Measurements from ENCODE around the gene RELA. TPM values are rescaled to one million over a fixed set of nuclear protein-coding genes. Genes with fewer than 3 reads are reported as not detected.

The RELA gene
- polyA plus RNA-seq, 1 of the 3 experiments (the other 2 are of a cell fraction) = 49.5 TPM

DNA sequence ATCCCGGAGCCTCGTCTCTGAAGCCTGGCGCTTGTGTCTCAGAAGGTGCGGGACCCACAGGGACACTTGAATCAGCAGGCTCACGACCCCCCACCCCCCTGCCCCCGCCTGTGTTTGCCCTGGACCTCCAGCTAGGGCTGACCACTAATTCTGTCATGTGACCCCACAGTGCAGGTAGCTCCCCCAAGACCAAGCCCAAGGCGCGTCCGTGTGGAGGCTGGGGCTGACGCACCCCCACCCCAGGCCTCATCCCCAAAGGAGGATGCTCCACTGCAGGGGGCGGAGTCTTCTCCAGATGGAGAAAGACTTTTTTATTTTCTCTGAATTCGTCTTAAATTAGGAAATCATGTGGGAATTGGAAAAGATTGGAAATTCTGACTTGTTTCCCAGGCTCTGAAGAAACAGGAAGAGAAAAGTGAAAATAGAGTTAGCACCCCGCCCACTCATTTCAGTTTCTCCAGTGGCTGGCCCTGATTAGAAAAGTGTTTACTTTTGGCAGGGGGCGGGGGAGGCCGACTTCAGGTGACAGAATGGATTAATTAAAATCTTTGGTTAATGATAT, 1.0 kb upstream of the RELA start:
- Histone ChIP-seq H3K4me1 (ENCODE audit: control insufficient read depth in 1 of 2, insufficient read depth in 2 of 2, low read depth in 1 of 2, low read length in 1 of 2) (peaks cover 9% of the 10 kb centered on the region in 2 experiments; a peak in 3 of 4 replicates), H2AFZ (ENCODE audit: low read depth) (peak overlapping the region; percentile 96), H3K4me2 (peak overlapping the region; percentile 90), H3K4me3 (ENCODE audit: low read depth in 2 of 2, low read length in 1 of 2) (peak overlapping the region; percentile 83 to 90), H3K27ac (ENCODE audit: low read depth in 2 of 2, low read length in 1 of 2) (peak overlapping the region; percentile 95 to 97), H3K9me2 (no peaks in the 10 kb centered on the region), H3F3A (replicated peaks; ENCODE audit: insufficient read depth) (peaks cover 14% of the 10 kb centered on the region), H3K9ac (peak overlapping the region; percentile 95), H3K36me3 (replicated peaks in 1 of 2; ENCODE audit: control insufficient read depth in 1 of 2, insufficient read depth in 2 of 2, low read length in 1 of 2) (peaks cover 22 to 27% of the 10 kb centered on the region in 2 experiments), H3K27me3 (ENCODE audit: insufficient read depth) (no peaks in the 10 kb centered on the region), H4K20me1 (ENCODE audit: insufficient read depth) (0 out of 2 replicates have a peak, but pooled peaks cover 7% of the 10 kb centered on the region), H3K79me2 (ENCODE audit: insufficient read depth) (peaks cover 38% of the 10 kb centered on the region), H3K9me3 (no peaks in the 10 kb centered on the region)
- TF ChIP-seq USF1 (IDR thresholded peaks at IDR 0.05; ENCODE audit: borderline replicate concordance, low read depth) (peak; percentile 45; the same call in 1 of the 2 replicates), NFIC (IDR thresholded peaks at IDR 0.05; ENCODE audit: borderline replicate concordance) (no peak), POLR2AphosphoS5 (IDR thresholded peaks at IDR 0.05; ENCODE audit: low read depth, low read length) (peak; percentile 27; the same call in 1 of the 2 replicates)
- DNase-seq = peak; percentile 72
- POLR2A ChIA-PET = interaction anchor here (0.7 to 2.0 kb wide), 6 partner anchors 11 to 227 kb away, joined by 3 to 24 read pairs (median 3); partner anchors contain the start of genes CCDC85B, CFL1, KAT5 and SIPA1
- WGBS (ENCODE audit: low lambda C conversion rate) = 19% methylated on average over 9 of the region's 15 CpGs
- CTCF ChIA-PET = interaction anchor here (1.3 to 2.3 kb wide), 6 partner anchors 10 to 226 kb away, joined by 3 to 13 read pairs (median 5); partner anchors contain the start of genes CCDC85B and KAT5

- Histone ChIP-seq H3K4me2 (peak overlapping the region; percentile 98), H3K4me3 (ENCODE audit: low read depth in 2 of 2, low read length in 1 of 2) (peak overlapping the region; percentile 83 to 90), H3K36me3 (replicated peaks in 1 of 2; ENCODE audit: control insufficient read depth in 1 of 2, insufficient read depth in 2 of 2, low read length in 1 of 2) (peaks cover 36 to 38% of the 10 kb centered on the region in 2 experiments), H4K20me1 (ENCODE audit: insufficient read depth) (0 out of 2 replicates have a peak, but pooled peaks cover 7% of the 10 kb centered on the region), H3K9ac (peak overlapping the region; percentile 95), H2AFZ (ENCODE audit: low read depth) (no peak overlapping the region), H3K79me2 (ENCODE audit: insufficient read depth) (peaks cover 42% of the 10 kb centered on the region), H3K4me1 (ENCODE audit: control insufficient read depth in 1 of 2, insufficient read depth in 2 of 2, low read depth in 1 of 2, low read length in 1 of 2) (peaks cover 9% of the 10 kb centered on the region in 2 experiments; a peak in 3 of 4 replicates), H3F3A (replicated peaks; ENCODE audit: insufficient read depth) (peaks cover 16% of the 10 kb centered on the region), H3K9me3 (no peaks in the 10 kb centered on the region), H3K9me2 (no peaks in the 10 kb centered on the region), H3K27me3 (ENCODE audit: insufficient read depth) (no peaks in the 10 kb centered on the region), H3K27ac (ENCODE audit: low read depth in 2 of 2, low read length in 1 of 2) (peak overlapping the region; percentile 95 to 97)
- no peak for TF ChIP-seq NRF1 (IDR thresholded peaks at IDR 0.05; ENCODE audit: low read depth, low read length)
- no peak for TF ChIP-seq MAX (IDR thresholded peaks at IDR 0.05; ENCODE audit: low read depth)
- no peak for TF ChIP-seq JUND (IDR thresholded peaks at IDR 0.05)
- ChIA-PET POLR2A (interaction anchor here (0.9 to 2.0 kb wide), 5 partner anchors 9 to 228 kb away, joined by 3 to 24 read pairs (median 4); partner anchors contain the start of genes CCDC85B, KAT5, RNASEH2C and SIPA1), CTCF (interaction anchor here (0.8 to 2.3 kb wide), 10 partner anchors 9 to 326 kb away, joined by 3 to 13 read pairs (median 4); partner anchors contain the start of genes CCDC85B, KAT5 and SIPA1)
- no peak for DNase-seq
- WGBS (ENCODE audit: low lambda C conversion rate) = 1% methylated on average over 11 of the region's 29 CpGs
Observed at GRCh38 chr11:65662247-65662798, 393 bp downstream of the RELA start.

DNA sequence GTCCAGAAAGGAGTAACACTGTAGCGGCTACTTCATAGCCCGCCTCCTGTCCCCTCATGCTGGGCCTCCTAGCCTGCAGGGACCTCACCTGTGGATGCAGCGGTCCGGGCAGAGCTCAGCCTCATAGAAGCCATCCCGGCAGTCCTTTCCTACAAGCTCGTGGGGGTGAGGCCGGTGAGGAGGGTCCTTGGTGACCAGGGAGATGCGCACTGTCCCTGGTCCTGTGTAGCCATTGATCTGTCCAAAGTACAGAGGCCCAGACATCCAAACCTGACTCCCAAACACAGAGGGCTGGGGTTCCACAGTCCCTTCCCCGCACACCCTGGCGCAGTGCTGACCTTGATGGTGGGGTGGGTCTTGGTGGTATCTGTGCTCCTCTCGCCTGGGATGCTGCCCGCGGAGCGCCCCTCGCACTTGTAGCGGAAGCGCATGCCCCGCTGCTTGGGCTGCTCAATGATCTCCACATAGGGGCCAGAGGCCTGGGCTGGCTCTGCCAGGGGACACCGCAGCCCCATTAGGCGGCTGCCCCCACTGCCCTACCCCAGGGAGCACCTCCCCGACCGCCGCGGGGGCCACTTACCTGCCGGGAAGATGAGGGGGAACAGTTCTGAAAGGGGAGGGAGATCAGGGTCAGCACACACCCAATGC, 993 bp downstream of the RELA start:
- H3K4me2 ChIP-seq = peak overlapping the region; percentile 98
- POLR2A ChIA-PET = no interaction called here
- peak overlapping the region; percentile 95 to 97; a peak in 3 of 4 replicates for H3K27ac ChIP-seq (ENCODE audit: low read depth in 2 of 2, low read length in 1 of 2)
- no peaks in the 10 kb centered on the region for H3K9me3 ChIP-seq
- H3K27me3 ChIP-seq (ENCODE audit: insufficient read depth) = no peaks in the 10 kb centered on the region
- H3K79me2 ChIP-seq (ENCODE audit: insufficient read depth) = peaks cover 44% of the 10 kb centered on the region
- no peaks in the 10 kb centered on the region for H3K9me2 ChIP-seq
- no peak overlapping the region for H2AFZ ChIP-seq (ENCODE audit: low read depth)
- peak overlapping the region; percentile 95 for H3K9ac ChIP-seq
- peaks cover 41 to 42% of the 10 kb centered on the region in 2 experiments for H3K36me3 ChIP-seq (replicated peaks in 1 of 2; ENCODE audit: control insufficient read depth in 1 of 2, insufficient read depth in 2 of 2, low read length in 1 of 2)
- 0 out of 2 replicates have a peak, but pooled peaks cover 7% of the 10 kb centered on the region for H4K20me1 ChIP-seq (ENCODE audit: insufficient read depth)
- CTCF ChIA-PET = interaction anchor here (1.1 to 2.3 kb wide), 3 partner anchors 8 to 326 kb away, joined by 3 to 13 read pairs (median 6); no protein-coding TSS in a partner anchor
- DNase-seq = no peak
- H3K4me1 ChIP-seq (ENCODE audit: control insufficient read depth in 1 of 2, insufficient read depth in 2 of 2, low read depth in 1 of 2, low read length in 1 of 2) = peaks cover 9% of the 10 kb centered on the region in 2 experiments; a peak in 3 of 4 replicates
- peak overlapping the region; percentile 83 to 90 for H3K4me3 ChIP-seq (ENCODE audit: low read depth in 2 of 2, low read length in 1 of 2)
- H3F3A ChIP-seq (replicated peaks; ENCODE audit: insufficient read depth) = peaks cover 16% of the 10 kb centered on the region
- WGBS (ENCODE audit: low lambda C conversion rate) = 32% methylated on average over 14 of the region's 25 CpGs
- TF ChIP-seq TAF1 (IDR thresholded peaks at IDR 0.05; ENCODE audit: borderline replicate concordance, low read depth, low read length) = no peak
- TF ChIP-seq RCOR1 (IDR thresholded peaks at IDR 0.05; ENCODE audit: low read length) = no peak
- TF ChIP-seq, protein P1, sequence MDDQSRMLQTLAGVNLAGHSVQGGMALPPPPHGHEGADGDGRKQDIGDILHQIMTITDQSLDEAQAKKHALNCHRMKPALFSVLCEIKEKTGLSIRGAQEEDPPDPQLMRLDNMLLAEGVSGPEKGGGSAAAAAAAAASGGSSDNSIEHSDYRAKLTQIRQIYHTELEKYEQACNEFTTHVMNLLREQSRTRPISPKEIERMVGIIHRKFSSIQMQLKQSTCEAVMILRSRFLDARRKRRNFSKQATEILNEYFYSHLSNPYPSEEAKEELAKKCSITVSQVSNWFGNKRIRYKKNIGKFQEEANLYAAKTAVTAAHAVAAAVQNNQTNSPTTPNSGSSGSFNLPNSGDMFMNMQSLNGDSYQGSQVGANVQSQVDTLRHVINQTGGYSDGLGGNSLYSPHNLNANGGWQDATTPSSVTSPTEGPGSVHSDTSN (IDR thresholded peaks at IDR 0.05) = no peak
- TF ChIP-seq NFIC (IDR thresholded peaks at IDR 0.05; ENCODE audit: borderline replicate concordance) = no peak
- no peak for TF ChIP-seq EZH2phosphoT487 (IDR thresholded peaks at IDR 0.05; ENCODE audit: borderline replicate concordance, low read depth)
- TF ChIP-seq POLR2AphosphoS5 (IDR thresholded peaks at IDR 0.05; ENCODE audit: low read depth, low read length) = no peak
- no peak for TF ChIP-seq REST (IDR thresholded peaks at IDR 0.05; ENCODE audit: low read depth, low read length)
- no peak for TF ChIP-seq ELF1 (IDR thresholded peaks at IDR 0.05)
